Heart right ventricle (tissue), 16 donors: ENCODE data around the gene ERBB4. TPM values are rescaled to one million over a fixed set of nuclear protein-coding genes. Genes with fewer than 3 reads are reported as not detected.

ENCODE experiments used
- ATAC-seq, 8 donors: fragments of 200-7000 bp; cut with Tn5 transposase; one replicate each; pipeline ENCODE4 v1.9.1; 2020; ENCODE audit warnings: mild to moderate bottlenecking in 8 of 8, moderate library complexity in 8 of 8, moderate number of reproducible peaks in 1 of 8
- DNase-seq, 2 donors: peaks; one replicate each; pipeline ENCODE4 v3.0.0-alpha.2; 2020
- H3K27ac ChIP-seq, 10 donors: fragments of 200-600 bp; sonication (generic) in 2 of 10; one replicate each; pipeline versions ENCODE4 v1.5.0 to v1.8.0; 2020 to 2022; ENCODE audit warnings: mild to moderate bottlenecking in 3 of 10
- H3K27me3 ChIP-seq, 7 donors: fragments of 200-600 bp; one replicate each; pipeline ENCODE4 v1.8.0; 2021 to 2022; ENCODE audit warnings: mild to moderate bottlenecking in 2 of 7
- H3K36me3 ChIP-seq, 9 donors: fragments of 200-600 bp; sonication (generic) in 1 of 9; one replicate each; pipeline versions ENCODE4 v1.5.0 to v1.8.0; 2020 to 2022; ENCODE audit warnings: mild to moderate bottlenecking in 2 of 9
- H3K4me1 ChIP-seq, 9 donors: fragments of 200-600 bp; sonication (generic) in 1 of 9; one replicate each; pipeline versions ENCODE4 v1.5.0 to v1.8.0; 2020 to 2022; ENCODE audit warnings: mild to moderate bottlenecking in 4 of 9
- H3K4me3 ChIP-seq, 10 donors: fragments of 200-600 bp; sonication (generic) in 2 of 10; one replicate each; pipeline versions ENCODE4 v1.5.0 to v1.8.0; 2020 to 2022; ENCODE audit warnings: mild to moderate bottlenecking in 7 of 10, moderate library complexity in 2 of 10
- H3K9me3 ChIP-seq, 11 donors: fragments of 200-600 bp in 10 of 11; sonication (generic) in 2 of 11; one replicate each; pipeline versions ENCODE4 v1.5.0 to v1.8.0; 2013 to 2022; ENCODE audit warnings: mild to moderate bottlenecking in 2 of 11, control low read depth in 1 of 11, moderate library complexity in 1 of 11
- WGBS, 2 donors: extraction: QIAGEN DNeasy Blood & Tissue Kit; methylation state at CpG; one replicate each; pipeline ENCODE4 v1.1.7; 2013; ENCODE audit warnings: inconsistent platforms in 1 of 2; 5-methylcytosine and 5-hydroxymethylcytosine counted together
- intact Hi-C, 10 donors: fragments of 100-400 bp; cut with DNase I; formaldehyde crosslinking; loops; one replicate each; pipeline versions ENCODE4 v1.11.1 to v1.14.2; 2022
- polyA plus RNA-seq, 2 donors: library from polyadenylated mRNA; stranded (reverse); fragments of 200-250 nt; gene quantifications; one replicate each; pipeline ENCODE4 v1.2.3, GENCODE V29; 2013
- total RNA-seq, 10 donors: library from RNA; stranded (reverse); fragmentation: NEBNext Ultra II Directional in 3 of 10; extraction: Animal tissue kit (Norgen Biotek cat#: 25700) in 3 of 10; gene quantifications; one replicate each; pipeline versions ENCODE4 v1.2.1 to v1.2.4, GENCODE V29; 2021 to 2023
- TF ChIP-seq, protein P1 (sequence below), 9 donors: fragments of 200-600 bp; sonication (generic) in 2 of 9; IDR thresholded peaks; one replicate each; pipeline versions ENCODE4 v1.5.0 to v1.8.0; 2021 to 2022; ENCODE audit warnings: antibody characterized with exemption in 9 of 9, mild to moderate bottlenecking in 5 of 9, moderate library complexity in 1 of 9
- donor health status: Arrhythmogenic right ventricular cardiomyopathy.
- donor health status: ischemic (EF 13 %, LVEDD 7.1; RV severe dilation, severe dysfunction).
- donor health status: healthy with polysubstance abuse.
- donor health status: DM: no; HTN: yes; CAD: no.
- donor health status: DM: no; HTN: no; CAD: no.
- donor health status: ischemic (EF 25% LVEDD 6.9; RV normal size, moderate dysfunction).
- donor health status: ischemic (EF 25% LVEDD 5.7; RV mildly dilated, moderate dysfunction).
- donor health status: healthy.
- donor health status: DM: yes; HTN: yes; CAD: no.
- donor health status: Ischemic cardiomyopathy.
- donor health status: ischemic (EF 35%, LVEDD 5.7; RV mildly dilated, moderate dysfunction).
- donor health status: nonischemic (EF 11% LVEDD 7.7; RV severe dilation, severe dysfunction).
- donor health status: DM: yes; HTN: yes; CAD: no.
- donor health status: PGD.
- donor health status: ischemic (EF 29% LVEDD 5.4; RV normal size, mild dysfunction).
- donor health status: nonischemic (EF 23%, LVEDD 6.1; RV moderate dilation, normal function).

ERBB4 gene
- total and polyA plus RNA-seq, 12 donors = 1.2 to 24.6 (median 16.1) TPM

GRCh38 chr2:212282671-212283261 lies 255.8 kb downstream of the ERBB4 start:
- H3K4me1 ChIP-seq = peaks cover 0 to 17% (median 0%) of the 10 kb centered on the region in 9 donors
- H3K4me3 ChIP-seq = no peak overlapping the region
- TF ChIP-seq, protein P1, sequence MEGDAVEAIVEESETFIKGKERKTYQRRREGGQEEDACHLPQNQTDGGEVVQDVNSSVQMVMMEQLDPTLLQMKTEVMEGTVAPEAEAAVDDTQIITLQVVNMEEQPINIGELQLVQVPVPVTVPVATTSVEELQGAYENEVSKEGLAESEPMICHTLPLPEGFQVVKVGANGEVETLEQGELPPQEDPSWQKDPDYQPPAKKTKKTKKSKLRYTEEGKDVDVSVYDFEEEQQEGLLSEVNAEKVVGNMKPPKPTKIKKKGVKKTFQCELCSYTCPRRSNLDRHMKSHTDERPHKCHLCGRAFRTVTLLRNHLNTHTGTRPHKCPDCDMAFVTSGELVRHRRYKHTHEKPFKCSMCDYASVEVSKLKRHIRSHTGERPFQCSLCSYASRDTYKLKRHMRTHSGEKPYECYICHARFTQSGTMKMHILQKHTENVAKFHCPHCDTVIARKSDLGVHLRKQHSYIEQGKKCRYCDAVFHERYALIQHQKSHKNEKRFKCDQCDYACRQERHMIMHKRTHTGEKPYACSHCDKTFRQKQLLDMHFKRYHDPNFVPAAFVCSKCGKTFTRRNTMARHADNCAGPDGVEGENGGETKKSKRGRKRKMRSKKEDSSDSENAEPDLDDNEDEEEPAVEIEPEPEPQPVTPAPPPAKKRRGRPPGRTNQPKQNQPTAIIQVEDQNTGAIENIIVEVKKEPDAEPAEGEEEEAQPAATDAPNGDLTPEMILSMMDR (IDR thresholded peaks at IDR 0.05) = no peak
- intact Hi-C loops = no loop called here
- no peaks in the 10 kb centered on the region for H3K9me3 ChIP-seq
- no peak for DNase-seq
- peak in 1 of 8 donors; percentile 24 for ATAC-seq
- H3K27ac ChIP-seq = no peak overlapping the region
- 33 to 36% methylated on average over 3 of the region's 3 CpGs for WGBS, 2 donors
- H3K36me3 ChIP-seq = no peaks in the 10 kb centered on the region
- H3K27me3 ChIP-seq = no peaks in the 10 kb centered on the region

GRCh38 chr2:212276813-212277212 lies 261.8 kb downstream of the ERBB4 start:
- 55 to 57% methylated on average over 3 of the region's 3 CpGs for WGBS, 2 donors
- Histone ChIP-seq H3K4me3 (no peak overlapping the region), H3K27me3 (no peaks in the 10 kb centered on the region), H3K27ac (no peak overlapping the region), H3K9me3 (no peaks in the 10 kb centered on the region), H3K4me1 (peaks cover 0 to 3% (median 0%) of the 10 kb centered on the region in 9 donors), H3K36me3 (no peaks in the 10 kb centered on the region)
- no peak for DNase-seq
- TF ChIP-seq, protein P1 (IDR thresholded peaks at IDR 0.05) = no peak
- intact Hi-C loops = no loop called here
- no peak for ATAC-seq

DNA sequence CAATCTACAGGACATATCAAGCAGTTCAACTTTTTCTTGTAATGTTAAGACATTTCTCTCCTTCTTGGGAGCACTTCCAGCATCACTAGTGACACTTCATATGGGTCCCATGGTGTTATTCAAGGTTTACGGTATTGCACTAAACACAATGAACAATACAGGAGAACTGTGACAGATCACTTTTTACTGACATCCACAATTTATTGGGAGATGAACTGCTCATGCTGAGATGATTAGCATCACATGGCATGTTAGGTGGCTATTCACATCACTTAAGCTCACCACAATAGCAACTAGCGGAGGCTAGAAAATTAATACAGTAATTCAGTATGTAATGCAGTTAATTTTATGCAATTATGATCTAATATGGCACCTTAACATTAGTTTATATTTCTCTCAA lies 264.4 kb downstream of the ERBB4 start:
- DNase-seq (no peak), ATAC-seq (no peak)
- Histone ChIP-seq H3K27me3 (no peaks in the 10 kb centered on the region), H3K9me3 (no peaks in the 10 kb centered on the region), H3K27ac (no peak overlapping the region), H3K4me1 (peaks cover 0 to 9% (median 0%) of the 10 kb centered on the region in 9 donors), H3K4me3 (no peak overlapping the region), H3K36me3 (no peaks in the 10 kb centered on the region)
- WGBS, 2 donors = 86 to 96% methylated on average over 2 of the region's 2 CpGs
- intact Hi-C loops = no loop called here
- TF ChIP-seq, protein P1 (IDR thresholded peaks at IDR 0.05) = no peak

- intact Hi-C loops = no loop called here
- no peak for DNase-seq
- Histone ChIP-seq H3K4me3 (no peak overlapping the region), H3K36me3 (no peaks in the 10 kb centered on the region), H3K9me3 (no peaks in the 10 kb centered on the region), H3K27me3 (no peaks in the 10 kb centered on the region), H3K27ac (no peak overlapping the region), H3K4me1 (peaks cover 0 to 9% (median 0%) of the 10 kb centered on the region in 9 donors)
- TF ChIP-seq, protein P1 (IDR thresholded peaks at IDR 0.05) = no peak
- ATAC-seq = no peak
- WGBS, 2 donors = 34 to 36% methylated on average over 3 of the region's 3 CpGs
These were observed 267.0 kb downstream of the ERBB4 start for GRCh38 chr2:212271583-212271982.
